Psoas muscle (tissue), 8 donors: ENCODE measurements around the gene OPRM1. TPM values are rescaled to one million over a fixed set of nuclear protein-coding genes. Genes with fewer than 3 reads are reported as not detected.
"Not testable (repeated sequence)": the region's sequence is repeated elsewhere in the genome, so short reads cannot be mapped to it uniquely, and the experiment has no call there.

Experiments used
- ATAC-seq, 4 donors: fragments of 200-7000 bp; cut with Tn5 transposase; one replicate each; pipeline ENCODE4 v1.9.1; 2020; ENCODE audit warnings: moderate library complexity in 3 of 4, mild to moderate bottlenecking in 2 of 4
- DNase-seq, 2 donors: peaks; one replicate each; pipeline ENCODE4 v3.0.0-alpha.2; 2020
- H3K27ac ChIP-seq: fragments of 200-600 bp; one replicate; pipeline ENCODE4 v1.8.0; 2022
- H3K27me3 ChIP-seq, 3 donors: fragments of 200-600 bp in 1 of 3; one replicate each; pipeline versions ENCODE4 v1.6.1 to v1.8.0; 2013 to 2022; ENCODE audit warnings: low read length in 2 of 3, mild to moderate bottlenecking in 2 of 3, moderate library complexity in 1 of 3; ENCODE audit not compliant: insufficient read depth in 3 of 3
- H3K36me3 ChIP-seq, 2 donors: fragments of 200-600 bp in 1 of 2; one replicate each; pipeline versions ENCODE4 v1.6.1 to v1.8.0; 2013 to 2022; ENCODE audit warnings: low read depth in 1 of 2, mild to moderate bottlenecking in 1 of 2, moderate library complexity in 1 of 2; ENCODE audit not compliant: insufficient read depth in 1 of 2
- H3K4me1 ChIP-seq: fragments of 200-600 bp; one replicate; pipeline ENCODE4 v1.8.0; 2022
- H3K4me3 ChIP-seq: fragments of 200-600 bp; one replicate; pipeline ENCODE4 v1.8.0; 2022; ENCODE audit warnings: mild to moderate bottlenecking
- H3K9me3 ChIP-seq: fragments of 200-600 bp; one replicate; pipeline ENCODE4 v1.8.0; 2022
- WGBS, 3 donors: extraction: QIAGEN DNeasy Blood & Tissue Kit; methylation state at CpG; one replicate each; pipeline versions ENCODE4 v1.1.6 to v1.1.7; 2013; 5-methylcytosine and 5-hydroxymethylcytosine counted together
- intact Hi-C, 2 donors: fragments of 100-400 bp; cut with DNase I; formaldehyde crosslinking; loops; one replicate each; pipeline versions ENCODE4 v1.11.0 to v1.14.2; 2022
- polyA plus RNA-seq, 3 donors: library from polyadenylated mRNA; stranded (reverse); fragments of 200-250 nt; gene quantifications; one replicate each; pipeline ENCODE4 v1.2.3, GENCODE V29; 2013
- total RNA-seq, 4 donors: library from RNA; stranded (reverse); fragmentation: NEBNext Ultra II Directional in 2 of 4; extraction: Animal tissue kit (Norgen Biotek cat#: 25700) in 2 of 4; gene quantifications; one replicate each; pipeline versions ENCODE4 v1.2.1 to v1.2.4, GENCODE V29; 2021 to 2023
- TF ChIP-seq, protein P1 (sequence below): fragments of 200-600 bp; IDR thresholded peaks from one replicate; pipeline ENCODE4 v1.8.0; 2022; ENCODE audit warnings: antibody characterized with exemption
- donor health status: healthy with polysubstance abuse.
- donor health status: DM: no; HTN: no; CAD: no; lungs with moderate emphysema.
- donor health status: Bipolar disorder and iron deficiency.
- donor health status: healthy.
- donor health status: DM: yes; HTN: yes; CAD: no.
- donor health status: DM: no; HTN: no; CAD: no.
- donor health status: DM: no; HTN: no; CAD: no.
- donor health status: DM: yes; HTN: yes; CAD: no.

Gene OPRM1
- total and polyA plus RNA-seq, 7 donors = not detected

- WGBS, 3 donors = 80 to 82% (median 82%) methylated on average over 3 of the region's 3 CpGs
- Histone ChIP-seq H3K36me3 (no peaks in the 10 kb centered on the region), H3K9me3 (no peaks in the 10 kb centered on the region), H3K4me1 (no peaks in the 10 kb centered on the region), H3K27ac (no peak overlapping the region), H3K4me3 (no peak overlapping the region), H3K27me3 (no peaks in the 10 kb centered on the region)
- ATAC-seq (no peak), DNase-seq (no peak)
- TF ChIP-seq, protein P1, sequence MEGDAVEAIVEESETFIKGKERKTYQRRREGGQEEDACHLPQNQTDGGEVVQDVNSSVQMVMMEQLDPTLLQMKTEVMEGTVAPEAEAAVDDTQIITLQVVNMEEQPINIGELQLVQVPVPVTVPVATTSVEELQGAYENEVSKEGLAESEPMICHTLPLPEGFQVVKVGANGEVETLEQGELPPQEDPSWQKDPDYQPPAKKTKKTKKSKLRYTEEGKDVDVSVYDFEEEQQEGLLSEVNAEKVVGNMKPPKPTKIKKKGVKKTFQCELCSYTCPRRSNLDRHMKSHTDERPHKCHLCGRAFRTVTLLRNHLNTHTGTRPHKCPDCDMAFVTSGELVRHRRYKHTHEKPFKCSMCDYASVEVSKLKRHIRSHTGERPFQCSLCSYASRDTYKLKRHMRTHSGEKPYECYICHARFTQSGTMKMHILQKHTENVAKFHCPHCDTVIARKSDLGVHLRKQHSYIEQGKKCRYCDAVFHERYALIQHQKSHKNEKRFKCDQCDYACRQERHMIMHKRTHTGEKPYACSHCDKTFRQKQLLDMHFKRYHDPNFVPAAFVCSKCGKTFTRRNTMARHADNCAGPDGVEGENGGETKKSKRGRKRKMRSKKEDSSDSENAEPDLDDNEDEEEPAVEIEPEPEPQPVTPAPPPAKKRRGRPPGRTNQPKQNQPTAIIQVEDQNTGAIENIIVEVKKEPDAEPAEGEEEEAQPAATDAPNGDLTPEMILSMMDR = no peak
- intact Hi-C loops = no loop called here
Observed at GRCh38 chr6:154187203-154187602, 148.2 kb downstream of the OPRM1 start.

DNA sequence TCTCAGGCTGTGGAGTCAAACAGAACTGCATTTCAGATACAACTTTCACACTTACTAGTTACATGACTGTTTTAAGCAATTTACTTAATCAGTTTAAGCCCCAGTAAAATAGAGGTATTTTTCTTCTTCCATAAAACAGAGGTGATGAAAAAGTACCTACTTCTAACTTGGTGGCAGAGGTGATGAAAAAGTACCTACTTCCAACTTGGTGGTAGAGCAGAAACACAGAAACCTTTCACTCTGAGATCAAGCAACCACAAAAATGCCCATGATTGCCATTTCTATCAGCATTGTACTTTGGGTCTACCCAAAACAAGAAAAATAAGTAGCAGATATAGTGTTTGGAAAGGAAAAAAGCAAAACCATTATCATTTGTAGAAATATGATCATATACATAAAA is 148.7 kb downstream of the OPRM1 start:
- Histone ChIP-seq H3K9me3 (no peaks in the 10 kb centered on the region), H3K36me3 (no peaks in the 10 kb centered on the region), H3K4me1 (no peaks in the 10 kb centered on the region), H3K27me3 (no peaks in the 10 kb centered on the region), H3K4me3 (no peak overlapping the region), H3K27ac (no peak overlapping the region)
- no peak for DNase-seq
- TF ChIP-seq, protein P1 = no peak
- intact Hi-C loops = no loop called here
- ATAC-seq = no peak

GRCh38 chr6:154196333-154196885 is 157.4 kb downstream of the OPRM1 start:
- Histone ChIP-seq H3K36me3 (no peaks in the 10 kb centered on the region), H3K27ac (no peak overlapping the region), H3K27me3 (no peaks in the 10 kb centered on the region), H3K4me3 (no peak overlapping the region), H3K4me1 (no peaks in the 10 kb centered on the region), H3K9me3 (no peaks in the 10 kb centered on the region)
- ATAC-seq (no peak), DNase-seq (no peak)
- TF ChIP-seq, protein P1 = no peak
- intact Hi-C loops = no loop called here
- 77 to 86% (median 85%) methylated on average over 1 of the region's 1 CpG for WGBS, 3 donors

GRCh38 chr6:154197196-154197860 is 158.3 kb downstream of the OPRM1 start:
- TF ChIP-seq, protein P1 = no peak
- ATAC-seq (no peak), DNase-seq (no peak)
- H3K27me3 ChIP-seq = no peaks in the 10 kb centered on the region
- no peak overlapping the region for H3K27ac ChIP-seq
- H3K36me3 ChIP-seq = no peaks in the 10 kb centered on the region
- H3K4me1 ChIP-seq = no peaks in the 10 kb centered on the region
- intact Hi-C loops = no loop called here
- no peak overlapping the region for H3K4me3 ChIP-seq
- no peaks in the 10 kb centered on the region for H3K9me3 ChIP-seq

GRCh38 chr6:154201688-154202087 is 162.6 kb downstream of the OPRM1 start:
- DNase-seq, H3K36me3 ChIP-seq, H3K27me3 ChIP-seq, intact Hi-C loops, ATAC-seq, H3K9me3 ChIP-seq, H3K27ac ChIP-seq, H3K4me3 ChIP-seq, H3K4me1 ChIP-seq: not testable (repeated sequence)
- WGBS, 3 donors = 92 to 94% (median 92%) methylated on average over 4 of the region's 4 CpGs
